GM10266 (cell line): ENCODE measurements around the gene LRRC71.
A peak's percentile ranks its signal among the peaks of the same experiment; 100 is the strongest.
"Not testable (repeated sequence)": the region's sequence is repeated elsewhere in the genome, so short reads cannot be mapped to it uniquely, and the experiment has no call there.

Source experiments
- DNase-seq: peaks from one replicate; pipeline ENCODE4 v3.0.0; 2012; ENCODE audit errors: extremely low spot score
- CTCF ChIP-seq: IDR thresholded peaks from 2 replicates; pipeline ENCODE4 v1.5.1; 2012; ENCODE audit warnings: mild to moderate bottlenecking, low read depth; ENCODE audit not compliant: control insufficient read depth, insufficient read depth; ENCODE audit errors: missing control alignments

Gene LRRC71

DNA sequence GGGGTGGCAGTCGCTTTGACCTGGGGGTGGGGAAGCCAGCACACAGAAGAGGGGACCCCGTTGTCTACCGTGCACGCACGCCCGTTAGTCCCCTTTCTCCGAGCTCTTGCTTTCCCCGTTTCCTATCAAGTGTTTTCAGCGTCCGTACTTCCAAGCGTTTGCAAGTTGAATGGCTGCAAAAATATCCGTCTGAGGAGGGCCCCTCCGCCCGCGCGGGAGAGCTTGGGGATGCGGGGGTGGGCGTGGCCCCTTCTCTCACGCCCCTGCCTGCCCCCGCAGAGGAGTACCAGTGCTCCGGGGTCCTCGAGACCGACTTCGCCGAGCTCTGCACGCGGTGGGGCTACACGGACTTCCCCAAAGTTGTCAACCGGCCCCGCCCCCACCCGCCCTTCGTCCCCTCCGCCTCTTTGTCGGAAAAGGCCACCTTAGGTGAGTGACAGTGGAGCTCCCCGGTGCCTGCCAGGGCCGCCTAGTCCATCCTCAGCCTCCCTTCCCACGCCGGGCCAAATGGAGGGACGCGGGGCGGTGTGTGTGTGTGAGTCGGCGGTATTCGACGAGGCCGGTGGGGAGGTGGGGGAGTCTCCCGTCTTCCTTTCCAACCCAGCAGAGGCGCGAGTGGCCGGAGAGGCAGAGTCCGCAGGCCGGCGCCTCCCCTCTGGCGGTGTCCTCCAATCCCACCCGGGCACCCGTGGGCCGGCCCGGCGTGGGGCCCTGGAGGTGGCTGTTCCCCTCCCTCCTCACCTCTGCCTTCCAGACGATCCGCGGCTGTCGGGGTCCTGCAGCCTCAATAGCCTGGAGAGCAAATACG, 3.4 kb downstream of the LRRC71 start:
- DNase-seq = no peak
- TF ChIP-seq CTCF = no peak

- no peak for TF ChIP-seq CTCF
- no peak for DNase-seq
Observed at GRCh38 chr1:156924478-156925153, 4.2 kb downstream of the LRRC71 start.

GRCh38 chr1:156925154-156926010, 5.0 kb downstream of the LRRC71 start:
- no peak for DNase-seq
- TF ChIP-seq CTCF = no peak

- no peak for TF ChIP-seq CTCF
- DNase-seq = no peak
Observed at GRCh38 chr1:156926175-156926574, 5.7 kb downstream of the LRRC71 start.

GRCh38 chr1:156926695-156927094, 6.3 kb downstream of the LRRC71 start:
- DNase-seq = not testable (repeated sequence)

- TF ChIP-seq CTCF = peak; percentile 65
- peak; percentile 68 for DNase-seq
Observed at GRCh38 chr1:156927215-156928042, 7.0 kb downstream of the LRRC71 start.
